Measurements from ENCODE around the gene LRRIQ3. TPM values are rescaled to one million over a fixed set of nuclear protein-coding genes. Genes with fewer than 3 reads are reported as not detected.

The LRRIQ3 gene
- total and polyA plus RNA-seq, 2 of the 13 experiments (the other 11 are each of a cell fraction or from before 2014, with no cell fraction given), result 1.1 to 1.3 TPM

GRCh38 chr1:74180490-74180889, 17.5 kb downstream of the LRRIQ3 start:
- Histone ChIP-seq H4K20me1 (ENCODE audit: insufficient read depth, low read length) (no peaks in the 10 kb centered on the region), H3K36me3 (replicated peaks in 1 of 2; ENCODE audit: control insufficient read depth in 1 of 2, insufficient read depth in 2 of 2, low read length in 2 of 2) (no peaks in the 10 kb centered on the region), H3K27ac (ENCODE audit: extremely low read length, insufficient read depth, low read length) (no peak overlapping the region), H3K4me3 (replicated peaks in 1 of 3; ENCODE audit: insufficient read depth in 1 of 3, low read depth in 2 of 3, low read length in 3 of 3) (no peak overlapping the region), H2AFZ (ENCODE audit: low read length) (no peak overlapping the region), H3K4me1 (ENCODE audit: insufficient read depth, low read length) (no peaks in the 10 kb centered on the region), H3K79me2 (ENCODE audit: insufficient read depth, low read length) (no peaks in the 10 kb centered on the region), H3K9ac (ENCODE audit: insufficient read depth, low read depth, low read length) (no peak overlapping the region), H3K27me3 (ENCODE audit: control insufficient read depth in 1 of 2, insufficient read depth in 2 of 2, low read length in 2 of 2) (no peaks in the 10 kb centered on the region), H3K9me3 (ENCODE audit: low read length) (no peaks in the 10 kb centered on the region), H3K4me2 (ENCODE audit: low read depth, low read length) (no peak overlapping the region)
- in situ Hi-C loops (cut with HindIII; ENCODE audit: extremely low pct_ligation_motif_present, low pct_unique_long_range_greater_than_20kb) (no loop called here), intact Hi-C loops (cut with micrococcal nuclease; ENCODE audit: unreplicated experiment) (no loop called here)
- no TSS peak for BruUV-seq (replicated peaks)
- no peak for FAIRE-seq
- ChIA-PET CTCF (ENCODE audit: low intra/inter-chr PET ratio, low total read pairs) (no interaction called here), POLR2A (no interaction called here)
- no peak for DNase-seq (ENCODE audit: low spot score)
- peak; percentile 36; the same call in 1 of the 3 replicates for ATAC-seq
- TF ChIP-seq ZBTB8A (CRISPR knock-in tag; IDR thresholded peaks at IDR 0.05; ENCODE audit: borderline replicate concordance, low read depth) (no peak), ATF4 (CRISPR knock-in tag; IDR thresholded peaks at IDR 0.05) (peak in 1 of 2 experiments; percentile 21; a peak in 1 of 4 replicates), POGK (CRISPR knock-in tag; conservative IDR thresholded peaks at IDR 0.05) (no peak), MYNN (CRISPR knock-in tag; IDR thresholded peaks at IDR 0.05; ENCODE audit: low read depth) (no peak), CEBPB (IDR thresholded peaks at IDR 0.05; ENCODE audit: borderline replicate concordance, low read depth, low read length) (peak; percentile 87), SNAPC4 (CRISPR knock-in tag; IDR thresholded peaks at IDR 0.05) (no peak), DBP (CRISPR knock-in tag; IDR thresholded peaks at IDR 0.05; ENCODE audit: not compliant biosample characterization) (no peak), PRDM4 (CRISPR knock-in tag; IDR thresholded peaks at IDR 0.05; ENCODE audit: borderline replicate concordance) (no peak), PPARG (CRISPR knock-in tag; conservative IDR thresholded peaks at IDR 0.05) (no peak), FOSL2 (CRISPR knock-in tag; IDR thresholded peaks at IDR 0.05) (peak; percentile 78), BRCA1 (CRISPR knock-in tag; IDR thresholded peaks at IDR 0.05) (no peak), RBAK (CRISPR knock-in tag; IDR thresholded peaks at IDR 0.05) (no peak)
